Activated T-cell treated with anti-CD3 and anti-CD28 coated beads, Interleukin-2, amount 50 U/mL, for 72 hours (primary cell): ENCODE measurements around the gene LHFPL4. TPM values are rescaled to one million over a fixed set of nuclear protein-coding genes. Genes with fewer than 3 reads are reported as not detected.
"Not testable (repeated sequence)": the region's sequence is repeated elsewhere in the genome, so short reads cannot be mapped to it uniquely, and the experiment has no call there.

Experiments
- ATAC-seq, 2 donors: fragments of 150-1000 bp; cut with Tn5 transposase; replicated peaks in 1 of 2; 2 replicates each; pipeline ENCODE4 v1.10.0; 2021; ENCODE audit warnings: moderate library complexity in 2 of 2, mild to moderate bottlenecking in 1 of 2
- DNase-seq, 2 donors: peaks; one replicate each; pipeline ENCODE4 v3.0.0; 2021 to 2022; ENCODE audit warnings: mixed read lengths in 1 of 2
- H3K27ac Mint-ChIP-seq: one replicate; pipeline ENCODE4 v1.8.0; 2022; ENCODE audit warnings: mild to moderate bottlenecking, moderate library complexity, mixed read lengths
- H3K27me3 Mint-ChIP-seq: one replicate; pipeline ENCODE4 v1.8.0; 2022; ENCODE audit warnings: low read depth, mixed read lengths
- H3K36me3 Mint-ChIP-seq, 2 donors: one replicate each; pipeline ENCODE4 v1.8.0; 2022; ENCODE audit warnings: mixed read lengths in 2 of 2, mild to moderate bottlenecking in 1 of 2; ENCODE audit not compliant: insufficient read depth in 2 of 2
- H3K4me1 Mint-ChIP-seq: one replicate; pipeline ENCODE4 v1.8.0; 2022; ENCODE audit warnings: low read depth, mixed read lengths
- H3K4me3 Mint-ChIP-seq, 2 donors: one replicate each; pipeline ENCODE4 v1.8.0; 2022; ENCODE audit warnings: mild to moderate bottlenecking in 2 of 2, mixed read lengths in 2 of 2, moderate library complexity in 2 of 2
- H3K9me3 Mint-ChIP-seq, 2 donors: one replicate each; pipeline ENCODE4 v1.8.0; 2022; ENCODE audit warnings: mixed read lengths in 2 of 2
- total RNA-seq, 2 donors: library from RNA; stranded (reverse); gene quantifications; one replicate each; pipeline ENCODE4 v1.2.3, GENCODE V29; 2022

LHFPL4 gene
- total RNA-seq, 2 donors from 2014 or later = not detected

- Mint-ChIP-seq H3K9me3 (peaks cover 1 to 12% of the 10 kb centered on the region in 2 donors), H3K4me3 (no peak overlapping the region), H3K27ac (no peak overlapping the region), H3K4me1 (no peaks in the 10 kb centered on the region), H3K27me3 (peaks cover 10% of the 10 kb centered on the region), H3K36me3 (peaks cover 5 to 8% of the 10 kb centered on the region in 2 donors)
- DNase-seq = no peak
- ATAC-seq = no peak
These were observed 11.7 kb upstream of the LHFPL4 start for GRCh38 chr3:9565316-9565715.

DNA sequence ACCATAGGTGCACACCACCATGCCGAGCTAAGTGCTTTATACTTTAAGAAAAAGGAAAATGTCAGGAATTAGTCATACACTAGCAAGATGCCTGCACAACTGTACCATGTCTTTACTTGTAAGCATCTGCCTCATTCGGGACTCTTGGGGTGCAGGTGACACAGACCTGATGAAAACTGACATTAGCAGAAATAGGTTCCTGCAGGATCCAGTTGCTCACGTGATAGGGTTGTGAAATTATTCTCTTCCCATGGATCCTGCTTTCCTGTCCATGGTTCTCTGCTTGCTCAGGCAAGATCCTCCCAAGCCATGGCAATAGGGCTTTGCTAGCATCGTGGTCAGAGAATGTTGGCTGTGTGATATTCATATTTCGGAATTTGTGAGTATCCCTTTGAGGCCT, 10.2 kb upstream of the LHFPL4 start:
- peaks cover 5 to 9% of the 10 kb centered on the region in 2 donors for H3K36me3 Mint-ChIP-seq
- H3K27ac Mint-ChIP-seq = no peak overlapping the region

DNA sequence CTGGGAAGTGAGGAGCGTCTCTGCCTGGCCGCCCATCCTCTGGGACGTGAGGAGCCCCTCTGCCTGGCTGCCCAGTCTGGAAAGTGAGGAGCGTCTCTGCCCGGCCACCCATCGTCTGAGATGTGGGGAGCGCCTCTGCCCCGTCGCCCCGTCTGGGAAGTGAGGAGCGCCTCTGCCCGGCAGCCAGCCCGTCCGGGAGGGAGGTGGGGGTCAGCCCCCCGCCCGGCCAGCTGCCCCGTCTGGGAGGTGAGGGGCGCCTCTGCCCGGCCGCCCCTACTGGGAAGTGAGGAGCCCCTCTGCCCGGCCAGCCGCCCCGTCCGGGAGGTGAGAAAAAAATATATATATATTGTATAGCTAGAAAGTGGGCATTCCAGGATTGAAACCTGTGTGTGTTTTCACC, 6.4 kb upstream of the LHFPL4 start:
- not testable (repeated sequence) for DNase-seq, H3K9me3 Mint-ChIP-seq, H3K36me3 Mint-ChIP-seq, H3K27ac Mint-ChIP-seq, H3K4me3 Mint-ChIP-seq, H3K4me1 Mint-ChIP-seq, ATAC-seq
- peaks cover 28% of the 10 kb centered on the region for H3K27me3 Mint-ChIP-seq

More for the DNA sequence above, 10.2 kb upstream of the LHFPL4 start:
- ATAC-seq = no peak
- Mint-ChIP-seq H3K27me3 (peaks cover 10% of the 10 kb centered on the region), H3K9me3 (peaks cover 4 to 9% of the 10 kb centered on the region in 2 donors), H3K4me3 (no peak overlapping the region), H3K4me1 (no peaks in the 10 kb centered on the region)
- DNase-seq = no peak

DNA sequence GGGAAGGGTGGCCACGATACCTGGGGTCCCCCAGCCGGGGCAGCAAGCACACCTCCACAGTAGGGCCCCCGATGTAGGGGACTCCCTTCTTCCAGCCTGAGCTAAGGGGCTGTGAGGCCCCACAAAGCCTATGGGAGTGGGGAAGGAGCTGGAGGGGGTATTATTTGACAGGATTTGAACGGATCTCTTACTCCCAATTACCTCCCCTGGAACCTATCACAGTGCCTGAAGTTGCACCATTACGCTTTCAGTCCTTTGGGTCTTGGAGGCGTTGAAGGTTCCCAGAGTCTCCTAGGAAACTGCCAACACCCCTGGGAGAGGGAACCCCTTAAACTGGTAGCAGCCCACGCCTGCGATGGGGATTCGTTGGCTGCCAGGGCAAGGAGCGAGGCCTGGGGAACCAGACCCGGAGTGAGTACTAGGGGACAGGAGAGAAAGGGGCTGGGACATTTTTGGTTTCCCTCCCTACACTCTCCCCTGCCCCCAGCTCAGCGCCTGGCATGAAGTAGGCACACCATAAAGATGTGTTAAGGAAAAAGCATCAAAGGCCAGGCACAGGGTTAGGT, 409 bp upstream of the LHFPL4 start:
- Mint-ChIP-seq H3K27ac (no peak overlapping the region), H3K27me3 (peaks cover 55% of the 10 kb centered on the region), H3K36me3 (peaks cover 4 to 9% of the 10 kb centered on the region in 2 donors), H3K4me3 (no peak overlapping the region), H3K9me3 (peaks cover 2 to 6% of the 10 kb centered on the region in 2 donors), H3K4me1 (peaks cover 9% of the 10 kb centered on the region)
- ATAC-seq = no peak
- DNase-seq = no peak

DNA sequence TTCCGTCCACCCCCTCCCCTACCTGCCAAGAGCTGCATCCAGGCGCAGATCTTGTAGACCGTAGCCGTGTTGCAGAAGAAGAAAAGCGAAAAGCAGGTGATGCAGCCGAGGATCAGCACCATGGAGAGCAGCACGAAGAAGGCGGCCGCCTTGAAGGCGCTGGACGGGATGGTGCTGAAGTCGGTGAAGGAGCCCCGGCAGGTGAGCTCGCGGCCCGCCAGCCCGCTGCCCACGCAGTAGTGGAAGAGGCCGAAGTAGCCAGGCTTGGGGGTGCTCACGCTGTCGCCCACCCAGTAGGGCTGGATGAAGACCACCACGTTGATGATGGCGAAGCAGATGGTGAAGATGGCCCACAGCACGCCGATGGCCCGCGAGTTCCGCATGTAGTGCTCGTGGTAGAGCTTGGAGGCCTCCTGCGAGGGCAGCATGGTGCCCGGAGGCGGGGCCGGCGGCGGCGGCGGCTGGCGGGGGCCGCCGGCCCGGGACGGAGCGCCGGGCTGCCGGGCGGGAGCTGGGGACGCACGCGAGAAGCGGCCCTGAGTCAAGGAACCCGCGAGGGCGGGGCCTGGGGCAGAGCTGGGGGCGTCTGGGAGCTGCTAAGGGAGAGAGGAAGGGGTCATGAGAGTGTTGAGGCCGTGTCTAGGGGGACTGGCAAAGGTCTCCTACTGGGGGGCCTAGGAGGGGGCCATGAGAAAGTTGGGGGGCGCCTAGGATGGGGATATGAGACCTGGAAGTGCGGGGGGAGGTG, 1.2 kb downstream of the LHFPL4 start:
- peaks cover 63% of the 10 kb centered on the region for H3K27me3 Mint-ChIP-seq
- no peak for ATAC-seq
- H3K27ac Mint-ChIP-seq = no peak overlapping the region
- DNase-seq = peak; percentile 35 to 48
- peaks cover 9% of the 10 kb centered on the region for H3K4me1 Mint-ChIP-seq
- peak overlapping the region; percentile 38 to 76 for H3K4me3 Mint-ChIP-seq
- peaks cover 4 to 9% of the 10 kb centered on the region in 2 donors for H3K36me3 Mint-ChIP-seq
- H3K9me3 Mint-ChIP-seq = peaks cover 2 to 5% of the 10 kb centered on the region in 2 donors

GRCh38 chr3:9550999-9551398, 2.6 kb downstream of the LHFPL4 start:
- no peak overlapping the region for H3K27ac Mint-ChIP-seq
- H3K4me1 Mint-ChIP-seq = peaks cover 9% of the 10 kb centered on the region
- peaks cover 2 to 5% of the 10 kb centered on the region in 2 donors for H3K9me3 Mint-ChIP-seq
- DNase-seq = no peak
- H3K36me3 Mint-ChIP-seq = peaks cover 4 to 9% of the 10 kb centered on the region in 2 donors
- no peak for ATAC-seq
- H3K27me3 Mint-ChIP-seq = peaks cover 60% of the 10 kb centered on the region
- no peak overlapping the region for H3K4me3 Mint-ChIP-seq

GRCh38 chr3:9549600-9549999, 4.0 kb downstream of the LHFPL4 start:
- H3K36me3 Mint-ChIP-seq = peaks cover 4 to 9% of the 10 kb centered on the region in 2 donors
- H3K4me3 Mint-ChIP-seq = no peak overlapping the region
- H3K27ac Mint-ChIP-seq = no peak overlapping the region
- DNase-seq (no peak), ATAC-seq (no peak)
- peaks cover 9% of the 10 kb centered on the region for H3K4me1 Mint-ChIP-seq
- H3K27me3 Mint-ChIP-seq = peaks cover 54% of the 10 kb centered on the region
- peaks cover 2 to 5% of the 10 kb centered on the region in 2 donors for H3K9me3 Mint-ChIP-seq

DNA sequence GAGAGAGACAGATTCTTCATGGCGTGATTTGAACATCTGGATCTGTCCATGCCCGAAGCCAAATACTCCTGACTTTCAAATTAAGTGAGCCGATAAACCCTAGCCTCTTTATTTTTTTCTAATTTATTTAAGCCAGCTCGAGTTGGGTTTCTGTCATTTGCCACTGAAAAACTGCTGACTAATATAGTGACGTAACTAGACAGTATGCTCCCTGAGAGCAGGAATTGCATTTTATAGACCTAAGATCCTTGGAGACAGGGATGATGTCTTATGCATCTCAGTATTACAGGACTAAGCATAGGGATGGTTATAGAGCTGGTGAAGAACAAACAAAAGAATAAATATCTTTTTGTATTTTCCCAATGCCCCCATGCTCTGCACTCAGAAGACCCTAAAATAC, 4.6 kb downstream of the LHFPL4 start:
- DNase-seq (no peak), ATAC-seq (no peak)
- peaks cover 51% of the 10 kb centered on the region for H3K27me3 Mint-ChIP-seq
- H3K4me1 Mint-ChIP-seq = peaks cover 9% of the 10 kb centered on the region
- H3K9me3 Mint-ChIP-seq = peaks cover 2 to 5% of the 10 kb centered on the region in 2 donors
- no peak overlapping the region for H3K27ac Mint-ChIP-seq
- peaks cover 4 to 9% of the 10 kb centered on the region in 2 donors for H3K36me3 Mint-ChIP-seq
- no peak overlapping the region for H3K4me3 Mint-ChIP-seq

DNA sequence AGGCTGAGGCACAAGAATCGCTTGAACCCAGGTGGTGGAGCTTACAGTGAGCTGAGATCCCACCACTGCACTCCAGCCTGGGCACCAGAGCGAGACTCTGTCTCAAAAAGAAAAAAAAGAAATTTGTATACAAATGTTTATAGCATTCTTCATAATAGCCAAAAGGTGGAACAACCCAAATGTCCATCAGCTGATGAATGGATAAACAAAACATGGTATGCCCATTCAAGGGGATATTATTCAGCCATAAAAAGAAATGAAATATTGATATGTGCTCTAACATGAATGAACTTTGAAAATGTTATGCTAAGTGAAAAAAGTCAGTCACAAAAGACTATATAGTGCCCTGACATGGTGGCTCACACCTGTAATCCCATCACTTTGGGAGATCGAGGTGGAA, 11.4 kb downstream of the LHFPL4 start:
- H3K27ac Mint-ChIP-seq = no peak overlapping the region
- ATAC-seq = no peak
- H3K4me3 Mint-ChIP-seq = no peak overlapping the region
- peaks cover 16% of the 10 kb centered on the region for H3K27me3 Mint-ChIP-seq
- H3K4me1 Mint-ChIP-seq = no peaks in the 10 kb centered on the region
- DNase-seq = no peak
- H3K36me3 Mint-ChIP-seq = peaks cover 0 to 1% of the 10 kb centered on the region in 2 donors
- H3K9me3 Mint-ChIP-seq = no peaks in the 10 kb centered on the region

GRCh38 chr3:9536212-9536611, 17.4 kb downstream of the LHFPL4 start:
- no peaks in the 10 kb centered on the region for H3K9me3 Mint-ChIP-seq
- H3K27me3 Mint-ChIP-seq = no peaks in the 10 kb centered on the region
- H3K4me1 Mint-ChIP-seq = no peaks in the 10 kb centered on the region
- ATAC-seq = no peak
- no peak overlapping the region for H3K4me3 Mint-ChIP-seq
- no peak for DNase-seq
- H3K36me3 Mint-ChIP-seq = peaks cover 0 to 1% of the 10 kb centered on the region in 2 donors
- H3K27ac Mint-ChIP-seq = no peak overlapping the region

DNA sequence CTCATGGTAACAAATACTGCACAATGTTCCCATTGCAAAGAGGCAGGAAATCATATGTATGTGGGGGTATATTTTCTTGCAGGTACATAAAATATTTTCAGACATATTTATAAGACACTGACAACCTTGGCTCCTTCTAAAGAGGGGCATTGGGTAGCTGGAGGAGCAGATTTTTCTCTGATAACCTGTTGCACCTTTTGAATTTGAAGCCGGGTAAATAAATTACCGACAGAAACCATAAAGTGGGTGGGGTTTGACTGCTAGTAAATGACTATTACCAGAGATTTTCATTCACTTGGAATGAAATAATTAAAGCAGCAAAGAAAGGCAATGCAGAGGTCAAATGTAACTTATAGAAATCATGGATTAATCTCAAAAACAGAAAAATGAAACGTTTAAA, 19.2 kb downstream of the LHFPL4 start:
- Mint-ChIP-seq H3K4me3 (no peak overlapping the region), H3K27me3 (no peaks in the 10 kb centered on the region), H3K9me3 (no peaks in the 10 kb centered on the region), H3K27ac (no peak overlapping the region), H3K4me1 (no peaks in the 10 kb centered on the region), H3K36me3 (no peaks in the 10 kb centered on the region)
- ATAC-seq (no peak), DNase-seq (no peak)

DNA sequence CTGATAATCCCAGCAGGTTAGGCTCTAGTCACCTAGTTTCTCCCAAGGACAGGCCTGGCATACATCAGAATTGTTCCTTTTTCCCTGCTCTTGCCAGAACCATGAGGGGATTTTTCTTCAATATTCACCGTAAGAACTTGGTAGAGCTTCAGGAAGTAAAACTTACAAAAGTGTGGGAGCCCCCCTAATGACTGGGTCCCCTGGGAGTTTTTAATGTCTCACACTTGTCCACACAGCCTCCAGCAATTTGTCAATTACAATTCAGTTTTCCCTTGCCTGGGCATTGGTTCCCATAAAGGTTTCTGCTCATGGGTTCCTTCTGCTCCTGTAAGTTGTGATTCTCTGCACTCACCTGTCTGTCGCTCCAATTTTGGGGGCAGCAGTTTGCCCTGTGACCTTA, 28.5 kb downstream of the LHFPL4 start:
- Mint-ChIP-seq H3K9me3 (peaks cover 0 to 3% of the 10 kb centered on the region in 2 donors), H3K4me3 (no peak overlapping the region), H3K36me3 (no peaks in the 10 kb centered on the region), H3K27me3 (peaks cover 41% of the 10 kb centered on the region), H3K4me1 (no peaks in the 10 kb centered on the region), H3K27ac (no peak overlapping the region)
- ATAC-seq (no peak), DNase-seq (no peak)

- no peak for DNase-seq
- no peak for ATAC-seq
- H3K4me3 Mint-ChIP-seq = no peak overlapping the region
- no peaks in the 10 kb centered on the region for H3K36me3 Mint-ChIP-seq
- no peaks in the 10 kb centered on the region for H3K9me3 Mint-ChIP-seq
- no peak overlapping the region for H3K27ac Mint-ChIP-seq
- peaks cover 14% of the 10 kb centered on the region for H3K27me3 Mint-ChIP-seq
- no peaks in the 10 kb centered on the region for H3K4me1 Mint-ChIP-seq
These were observed 38.7 kb downstream of the LHFPL4 start for GRCh38 chr3:9514956-9515355.

- Mint-ChIP-seq H3K36me3 (no peaks in the 10 kb centered on the region), H3K27me3 (peaks cover 13% of the 10 kb centered on the region), H3K4me3 (no peak overlapping the region), H3K4me1 (no peaks in the 10 kb centered on the region), H3K9me3 (no peaks in the 10 kb centered on the region), H3K27ac (no peak overlapping the region)
- no peak for DNase-seq
- ATAC-seq = no peak
These were observed 39.3 kb downstream of the LHFPL4 start for GRCh38 chr3:9514306-9514705.
